T-helper 2 cell (primary cell): ENCODE data around the gene LRP1.

Source experiments
- DNase-seq, 5 experiments: peaks; one replicate each; pipeline versions ENCODE4 v3.0.0 to v3.0.0-alpha.2; 2012 to 2022

The LRP1 gene

GRCh38 chr12:57138526-57139272 is 10.4 kb downstream of the LRP1 start:
- no peak for DNase-seq

DNA sequence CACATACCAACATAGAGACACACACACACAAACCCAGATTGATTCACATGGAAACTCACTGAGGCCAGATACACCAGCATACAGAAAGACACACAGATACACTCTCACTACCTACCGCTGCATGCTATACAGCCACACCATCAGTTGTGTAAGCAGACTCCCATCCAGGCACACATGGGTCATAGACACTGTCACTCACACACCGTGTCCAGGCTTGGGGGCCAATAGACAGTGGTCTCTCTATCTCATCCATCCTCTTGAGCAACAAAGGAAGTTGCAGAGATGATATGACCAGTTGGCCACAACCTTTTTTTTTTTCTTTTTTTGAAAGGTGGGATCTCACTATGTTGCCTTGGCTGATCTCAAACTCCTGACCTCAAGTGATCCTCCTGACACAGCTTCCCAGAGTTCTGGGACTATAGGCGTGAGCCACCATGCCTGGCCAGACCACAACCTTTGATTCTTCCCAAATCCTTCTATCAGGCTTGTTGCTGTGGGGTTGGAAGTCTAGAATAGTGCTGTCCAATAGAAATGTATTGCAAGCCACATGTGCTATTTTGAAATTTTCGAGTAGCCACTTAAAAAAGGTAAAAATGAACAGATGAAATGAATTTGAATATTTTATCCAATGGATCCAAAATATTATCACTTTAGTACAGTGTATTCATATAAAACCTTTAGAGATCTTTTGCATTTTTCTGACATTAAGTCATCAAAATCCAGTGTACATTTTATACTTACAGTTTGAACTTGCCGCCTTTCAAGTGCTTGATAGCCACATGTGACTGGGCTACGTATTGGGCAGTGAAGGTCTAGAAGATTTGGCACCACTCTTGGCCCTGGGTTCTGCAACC is 11.7 kb downstream of the LRP1 start:
- no peak for DNase-seq

DNA sequence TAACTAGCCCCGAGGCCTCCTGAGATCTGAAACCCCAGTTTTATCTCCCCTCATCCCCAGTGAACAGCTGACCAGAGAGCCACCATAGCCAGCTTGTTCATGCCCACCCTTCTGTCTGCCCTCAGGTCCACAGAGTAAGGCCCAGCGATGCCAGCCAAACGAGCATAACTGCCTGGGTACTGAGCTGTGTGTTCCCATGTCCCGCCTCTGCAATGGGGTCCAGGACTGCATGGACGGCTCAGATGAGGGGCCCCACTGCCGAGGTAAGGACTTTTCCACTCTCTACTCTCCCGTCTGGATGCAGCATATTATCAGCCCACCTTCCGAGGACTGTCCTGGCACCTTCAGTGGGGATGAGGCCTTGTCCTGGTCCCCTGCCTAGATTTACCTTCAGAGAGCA is 13.0 kb downstream of the LRP1 start:
- DNase-seq, result no peak

- no peak for DNase-seq
These were observed 13.8 kb downstream of the LRP1 start for GRCh38 chr12:57142121-57142520.

DNA sequence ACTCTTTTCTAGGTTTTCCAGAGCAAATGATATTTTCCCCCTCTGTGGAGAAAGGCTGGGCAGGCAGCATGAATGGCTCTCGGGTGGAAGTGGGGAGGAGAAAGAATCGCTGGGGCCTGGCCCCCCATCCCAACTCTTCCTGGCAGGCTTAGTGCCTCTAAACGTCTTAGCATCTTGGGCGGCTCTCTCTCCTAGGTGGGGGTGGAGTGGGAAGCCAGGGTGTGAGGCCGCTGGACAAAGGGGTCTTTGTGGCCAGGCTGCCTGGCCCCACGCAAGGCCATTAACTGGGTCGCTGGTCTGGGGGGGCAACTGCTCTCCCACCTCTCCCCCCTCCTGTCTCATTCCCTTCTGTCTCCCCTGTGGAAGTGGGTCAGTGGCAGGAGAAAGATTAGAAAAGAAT is 14.4 kb downstream of the LRP1 start:
- DNase-seq, result no peak

DNA sequence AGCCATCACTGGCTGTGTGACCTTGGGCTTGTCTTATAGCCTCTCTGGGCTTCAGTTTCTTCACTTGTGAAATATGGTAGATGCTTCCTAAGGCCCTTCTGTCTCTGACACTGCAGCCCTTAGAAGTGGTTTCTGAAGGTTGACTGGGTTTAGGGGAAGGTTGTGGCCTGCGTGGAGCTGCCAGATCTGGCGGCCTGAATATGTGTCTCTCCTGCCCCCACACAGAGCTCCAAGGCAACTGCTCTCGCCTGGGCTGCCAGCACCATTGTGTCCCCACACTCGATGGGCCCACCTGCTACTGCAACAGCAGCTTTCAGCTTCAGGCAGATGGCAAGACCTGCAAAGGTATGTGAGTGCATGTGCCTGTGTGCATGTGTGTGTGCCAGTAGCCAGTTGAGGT is 15.2 kb downstream of the LRP1 start:
- no peak for DNase-seq

DNA sequence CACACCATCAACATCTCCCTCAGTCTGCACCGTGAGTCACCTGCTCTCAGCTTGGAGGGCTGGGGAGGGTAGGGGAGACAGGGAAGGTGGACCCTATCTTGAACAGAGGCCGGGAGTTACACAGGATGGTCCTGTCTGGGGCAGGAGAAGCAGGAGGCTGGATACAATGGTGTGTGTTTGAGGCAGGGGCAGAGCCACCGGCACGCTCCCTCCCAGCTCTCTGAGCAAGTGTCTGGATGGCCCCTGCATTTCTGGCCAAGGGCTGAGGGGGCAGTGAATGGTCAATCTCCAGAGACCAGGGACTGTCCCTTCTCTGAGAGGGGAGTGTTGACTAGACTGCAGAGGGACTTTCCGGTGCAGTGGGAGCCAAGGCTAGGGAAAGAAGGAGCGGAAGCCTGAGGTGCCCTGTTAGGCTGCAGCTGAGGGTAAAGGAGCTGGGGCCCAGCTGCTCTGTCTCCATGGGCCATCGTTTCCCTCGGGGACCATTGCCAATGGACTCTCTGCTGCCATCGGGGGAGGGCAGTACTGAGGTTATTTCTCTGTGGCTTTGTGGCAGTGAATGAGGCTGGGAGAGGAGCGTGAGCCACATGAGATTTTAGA is 17.3 kb downstream of the LRP1 start:
- DNase-seq, result no peak

DNA sequence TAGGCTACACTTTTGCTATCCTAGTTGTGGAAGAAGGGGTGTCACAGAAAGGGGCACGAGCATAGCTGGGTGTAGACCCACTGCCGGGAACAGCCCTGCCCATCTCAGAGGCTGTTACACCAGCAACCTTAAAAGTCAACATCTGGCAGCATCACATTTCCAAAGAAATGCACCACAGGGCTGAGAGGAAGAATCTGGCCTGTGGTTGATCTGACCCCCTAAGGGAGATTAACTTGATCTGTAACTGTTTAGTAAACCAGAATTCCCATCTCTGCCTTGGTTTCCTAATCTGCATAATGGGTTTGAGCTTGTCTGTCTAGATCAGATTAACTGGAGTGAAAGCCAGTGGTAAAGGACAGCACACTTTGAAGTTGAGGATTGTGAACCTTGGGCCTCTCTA is 17.8 kb downstream of the LRP1 start:
- DNase-seq, result no peak

DNA sequence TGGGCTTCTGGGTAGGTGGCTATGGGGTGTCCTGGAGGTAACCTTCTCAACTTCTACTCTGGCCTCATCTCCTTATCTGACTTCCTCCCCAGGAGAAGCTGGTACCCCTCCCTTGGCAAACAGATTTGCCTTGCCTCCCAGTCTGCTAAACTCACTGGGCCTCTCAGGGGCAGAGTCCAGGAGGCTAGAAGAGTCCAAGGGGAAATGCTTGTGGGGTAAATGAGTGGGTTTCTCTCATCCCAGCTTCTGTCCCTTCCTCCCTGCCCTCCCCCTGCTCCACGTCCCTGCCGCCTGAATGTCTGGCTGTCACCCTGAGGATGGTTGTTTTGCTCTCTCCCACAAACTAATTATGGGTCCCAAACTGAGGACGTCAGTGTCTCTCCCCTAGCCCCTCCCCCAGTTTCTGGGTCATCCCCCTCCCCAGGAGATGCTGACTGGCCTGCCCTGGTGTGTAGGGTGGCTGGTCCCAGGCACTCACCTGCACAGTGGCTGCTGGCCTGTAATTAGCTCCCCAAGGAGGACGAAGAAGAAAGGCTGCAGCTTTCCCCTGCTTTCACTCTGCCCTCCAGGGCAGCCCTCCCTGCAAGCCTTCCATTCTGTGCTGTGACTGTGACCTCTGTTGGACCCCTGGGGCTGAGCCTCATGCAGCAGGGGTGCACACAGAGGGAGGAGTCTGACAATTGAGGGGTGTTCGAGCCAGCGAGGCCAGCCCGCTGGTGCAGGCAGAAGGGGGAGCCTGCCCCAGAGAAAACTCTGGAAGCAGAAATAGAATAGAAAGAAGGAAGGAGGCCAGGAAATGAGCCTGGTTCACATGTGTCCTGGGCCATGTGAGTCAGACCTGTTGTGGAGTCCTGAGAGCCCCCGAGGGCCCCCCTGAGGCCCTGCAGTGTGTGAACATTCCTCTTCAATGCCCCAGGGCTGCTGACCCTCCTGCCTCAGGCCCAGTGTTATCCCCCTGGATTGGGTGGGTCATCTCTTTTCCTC is 19.0 kb downstream of the LRP1 start, which contains the start of gene LRP1-AS:
Gene LRP1-AS (minus strand): TSS at position 659 of the 984 bp plus-strand sequence.
- no peak for DNase-seq

DNA sequence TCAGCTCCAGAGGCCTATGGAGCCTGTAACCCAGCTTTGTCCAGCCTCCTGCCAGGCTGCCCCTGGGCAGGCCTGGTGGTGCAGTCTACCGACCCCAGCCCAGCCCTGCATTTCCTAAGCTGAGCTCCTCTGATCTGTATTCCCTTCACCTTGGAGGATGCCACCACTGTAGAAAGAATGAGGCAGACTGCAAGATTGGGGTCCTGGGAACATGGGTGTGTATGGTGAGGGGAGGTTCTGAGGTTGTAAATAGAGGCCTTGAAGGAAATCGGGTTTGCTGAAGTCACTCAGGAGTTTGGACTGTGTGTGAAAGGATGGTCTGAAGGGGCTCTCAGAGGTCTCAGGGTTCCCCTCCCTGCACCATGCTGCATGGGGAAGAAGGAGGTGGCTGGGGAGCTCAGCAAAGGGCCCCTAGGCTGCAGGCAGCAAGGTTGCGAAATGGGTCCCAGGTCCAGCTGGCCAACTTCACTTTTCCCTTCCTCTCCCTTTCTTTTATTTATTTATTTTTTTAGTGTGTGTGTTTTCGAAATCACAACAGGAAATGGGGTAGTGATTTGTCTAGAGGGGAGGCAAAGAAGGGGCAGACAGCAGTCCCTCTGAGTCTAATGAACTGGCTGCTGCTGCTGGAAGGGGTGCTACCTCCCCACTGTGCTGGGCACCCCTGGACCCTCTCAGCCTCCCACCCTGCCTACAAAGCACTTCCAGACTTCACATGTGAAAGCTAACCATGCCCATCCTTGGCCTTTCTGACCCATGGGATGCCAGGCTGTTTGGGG is 20.4 kb downstream of the LRP1 start:
- no peak for DNase-seq

GRCh38 chr12:57149245-57149900 is 21.1 kb downstream of the LRP1 start:
- DNase-seq, result no peak

GRCh38 chr12:57150400-57151000 is 22.2 kb downstream of the LRP1 start:
- no peak for DNase-seq

DNA sequence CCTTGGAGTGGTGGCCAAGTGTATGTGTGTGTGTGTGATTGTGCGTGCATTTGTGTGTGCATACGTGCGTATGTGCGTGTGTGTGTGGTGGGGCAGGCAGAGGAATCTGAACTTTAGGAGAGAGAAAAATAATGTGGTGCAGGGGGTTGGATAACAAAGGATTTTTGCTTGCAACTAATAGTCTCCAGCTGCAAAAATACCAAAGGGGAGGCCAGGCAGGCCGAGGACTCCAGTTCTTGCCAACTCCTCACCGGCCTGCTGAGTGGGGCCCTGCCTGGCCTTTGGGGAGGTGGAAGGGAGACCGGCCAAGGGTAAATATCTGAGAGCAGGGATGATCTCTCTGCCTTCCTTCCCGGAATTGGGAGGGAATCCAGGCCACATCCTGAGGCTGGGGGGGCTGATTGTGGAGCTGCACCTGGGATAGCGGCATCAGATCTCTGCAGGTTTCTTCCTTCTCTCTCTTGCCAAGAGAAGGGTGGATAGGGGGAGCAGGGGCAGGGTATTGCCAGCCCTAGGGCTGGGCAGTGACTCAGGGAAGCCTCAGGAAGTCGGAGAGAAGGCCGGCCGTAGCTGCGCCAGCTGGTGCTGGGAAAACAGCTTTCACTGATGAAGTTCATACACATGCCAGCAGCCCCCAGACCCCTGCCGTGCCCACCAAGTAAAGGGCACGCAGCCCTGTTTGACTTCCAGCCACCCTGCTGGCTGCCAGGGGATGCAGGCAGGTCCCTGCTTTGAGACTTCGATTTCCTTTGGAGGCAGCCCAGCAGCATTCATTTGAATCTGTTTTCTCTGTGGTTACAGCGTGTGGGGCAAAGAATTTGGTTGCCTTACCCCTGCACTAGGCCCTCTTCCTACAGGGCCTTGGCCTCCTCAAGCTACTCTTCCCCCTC is 23.7 kb downstream of the LRP1 start:
- no peak for DNase-seq

DNA sequence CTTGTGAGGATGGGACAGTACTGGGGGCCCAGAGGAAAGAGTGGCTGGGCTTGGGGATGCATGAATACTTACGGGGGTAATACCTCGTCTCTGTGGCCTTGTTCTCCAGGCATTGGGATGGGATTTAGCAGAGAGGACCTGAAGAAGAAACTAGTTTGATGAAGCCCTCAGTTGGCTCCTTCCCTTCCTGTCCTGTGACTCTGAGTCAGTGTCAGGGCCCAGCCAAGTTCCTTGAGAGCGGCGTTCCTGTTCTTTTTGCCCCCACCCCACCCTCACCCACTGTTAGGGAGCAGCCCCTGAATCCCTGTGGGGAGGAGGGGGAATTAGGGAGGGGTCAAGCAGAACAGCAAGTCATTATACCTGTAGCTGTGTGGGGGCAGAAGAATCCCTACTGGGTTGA is 24.4 kb downstream of the LRP1 start:
- DNase-seq, result no peak

- no peak for DNase-seq
These were observed 25.2 kb downstream of the LRP1 start for GRCh38 chr12:57153415-57153997.

DNA sequence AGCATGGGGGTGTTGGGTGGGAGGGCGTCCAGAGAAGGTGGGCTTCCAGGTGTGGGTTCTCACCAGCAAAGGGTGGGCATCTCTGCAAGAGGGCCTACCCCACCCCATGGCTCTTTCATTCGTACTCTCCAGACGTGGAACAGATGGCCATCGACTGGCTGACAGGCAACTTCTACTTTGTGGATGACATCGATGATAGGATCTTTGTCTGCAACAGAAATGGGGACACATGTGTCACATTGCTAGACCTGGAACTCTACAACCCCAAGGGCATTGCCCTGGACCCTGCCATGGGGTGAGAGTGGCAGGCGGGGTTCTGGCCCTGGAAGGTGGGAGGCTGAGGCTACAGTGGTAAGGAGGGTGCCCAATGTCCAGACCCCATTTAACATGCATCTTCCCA is 25.8 kb downstream of the LRP1 start:
- DNase-seq, result no peak

GRCh38 chr12:57154804-57155434 is 26.6 kb downstream of the LRP1 start:
- no peak for DNase-seq

GRCh38 chr12:57156701-57157403 is 28.6 kb downstream of the LRP1 start:
- no peak for DNase-seq
